Heart right ventricle (tissue), 16 donors: ENCODE results near the gene PRND. TPM values are rescaled to one million over a fixed set of nuclear protein-coding genes. Genes with fewer than 3 reads are reported as not detected.
A peak's percentile ranks its signal among the peaks of the same experiment; 100 is the strongest.

Experiments
- ATAC-seq, 8 donors: fragments of 200-7000 bp; cut with Tn5 transposase; one replicate each; pipeline ENCODE4 v1.9.1; 2020; ENCODE audit warnings: mild to moderate bottlenecking in 8 of 8, moderate library complexity in 8 of 8, moderate number of reproducible peaks in 1 of 8
- DNase-seq, 2 donors: peaks; one replicate each; pipeline ENCODE4 v3.0.0-alpha.2; 2020
- H3K27ac ChIP-seq, 10 donors: fragments of 200-600 bp; sonication (generic) in 2 of 10; one replicate each; pipeline versions ENCODE4 v1.5.0 to v1.8.0; 2020 to 2022; ENCODE audit warnings: mild to moderate bottlenecking in 3 of 10
- H3K27me3 ChIP-seq, 7 donors: fragments of 200-600 bp; one replicate each; pipeline ENCODE4 v1.8.0; 2021 to 2022; ENCODE audit warnings: mild to moderate bottlenecking in 2 of 7
- H3K36me3 ChIP-seq, 9 donors: fragments of 200-600 bp; sonication (generic) in 1 of 9; one replicate each; pipeline versions ENCODE4 v1.5.0 to v1.8.0; 2020 to 2022; ENCODE audit warnings: mild to moderate bottlenecking in 2 of 9
- H3K4me1 ChIP-seq, 9 donors: fragments of 200-600 bp; sonication (generic) in 1 of 9; one replicate each; pipeline versions ENCODE4 v1.5.0 to v1.8.0; 2020 to 2022; ENCODE audit warnings: mild to moderate bottlenecking in 4 of 9
- H3K4me3 ChIP-seq, 10 donors: fragments of 200-600 bp; sonication (generic) in 2 of 10; one replicate each; pipeline versions ENCODE4 v1.5.0 to v1.8.0; 2020 to 2022; ENCODE audit warnings: mild to moderate bottlenecking in 7 of 10, moderate library complexity in 2 of 10
- H3K9me3 ChIP-seq, 11 donors: fragments of 200-600 bp in 10 of 11; sonication (generic) in 2 of 11; one replicate each; pipeline versions ENCODE4 v1.5.0 to v1.8.0; 2013 to 2022; ENCODE audit warnings: mild to moderate bottlenecking in 2 of 11, control low read depth in 1 of 11, moderate library complexity in 1 of 11
- CTCF ChIP-seq, 9 donors: fragments of 200-600 bp; sonication (generic) in 2 of 9; IDR thresholded peaks; one replicate each; pipeline versions ENCODE4 v1.5.0 to v1.8.0; 2021 to 2022; ENCODE audit warnings: antibody characterized with exemption in 9 of 9, mild to moderate bottlenecking in 5 of 9, moderate library complexity in 1 of 9
- WGBS, 2 donors: extraction: QIAGEN DNeasy Blood & Tissue Kit; methylation state at CpG; one replicate each; pipeline ENCODE4 v1.1.7; 2013; ENCODE audit warnings: inconsistent platforms in 1 of 2; 5-methylcytosine and 5-hydroxymethylcytosine counted together
- intact Hi-C, 10 donors: fragments of 100-400 bp; cut with DNase I; formaldehyde crosslinking; loops; one replicate each; pipeline versions ENCODE4 v1.11.1 to v1.14.2; 2022
- polyA plus RNA-seq, 2 donors: library from polyadenylated mRNA; stranded (reverse); fragments of 200-250 nt; gene quantifications; one replicate each; pipeline ENCODE4 v1.2.3, GENCODE V29; 2013
- total RNA-seq, 10 donors: library from RNA; stranded (reverse); fragmentation: NEBNext Ultra II Directional in 3 of 10; extraction: Animal tissue kit (Norgen Biotek cat#: 25700) in 3 of 10; gene quantifications; one replicate each; pipeline versions ENCODE4 v1.2.1 to v1.2.4, GENCODE V29; 2021 to 2023
- donor health status: Arrhythmogenic right ventricular cardiomyopathy.
- donor health status: ischemic (EF 13 %, LVEDD 7.1; RV severe dilation, severe dysfunction).
- donor health status: healthy with polysubstance abuse.
- donor health status: DM: no; HTN: yes; CAD: no.
- donor health status: DM: no; HTN: no; CAD: no.
- donor health status: ischemic (EF 25% LVEDD 6.9; RV normal size, moderate dysfunction).
- donor health status: ischemic (EF 25% LVEDD 5.7; RV mildly dilated, moderate dysfunction).
- donor health status: healthy.
- donor health status: DM: yes; HTN: yes; CAD: no.
- donor health status: Ischemic cardiomyopathy.
- donor health status: ischemic (EF 35%, LVEDD 5.7; RV mildly dilated, moderate dysfunction).
- donor health status: nonischemic (EF 11% LVEDD 7.7; RV severe dilation, severe dysfunction).
- donor health status: DM: yes; HTN: yes; CAD: no.
- donor health status: PGD.
- donor health status: ischemic (EF 29% LVEDD 5.4; RV normal size, mild dysfunction).
- donor health status: nonischemic (EF 23%, LVEDD 6.1; RV moderate dilation, normal function).

PRND gene
- total and polyA plus RNA-seq, 12 donors, result 0.06 to 0.17 (median 0.10) TPM; not detected in 8

- DNase-seq (no peak), ATAC-seq (no peak)
- Histone ChIP-seq H3K27ac (peak overlapping the region in 9 of 10 donors; percentile 2 to 98 (median 96)), H3K4me3 (peak overlapping the region in 1 of 10 donors; percentile 8), H3K4me1 (peaks cover 3 to 65% (median 41%) of the 10 kb centered on the region in 9 donors), H3K9me3 (no peaks in the 10 kb centered on the region), H3K27me3 (no peaks in the 10 kb centered on the region), H3K36me3 (peaks cover 0 to 13% (median 0%) of the 10 kb centered on the region in 9 donors)
- no peak for TF ChIP-seq CTCF (IDR thresholded peaks at IDR 0.05)
- 38 to 53% methylated on average over 2 of the region's 2 CpGs for WGBS, 2 donors
- intact Hi-C loops, result no loop called here
These were observed 32.5 kb upstream of the PRND start for GRCh38 chr20:4689220-4689619.

GRCh38 chr20:4691753-4692152 lies 30.0 kb upstream of the PRND start:
- 66 to 68% methylated on average over 2 of the region's 2 CpGs for WGBS, 2 donors
- H3K4me3 ChIP-seq, result no peak overlapping the region
- intact Hi-C loops, result loop anchor here in 1 of 10 donors (5.0 kb wide), 1 partner anchor 916 kb away; no protein-coding TSS in a partner anchor
- ATAC-seq (no peak), DNase-seq (no peak)
- H3K4me1 ChIP-seq, result peaks cover 3 to 50% (median 41%) of the 10 kb centered on the region in 9 donors
- peaks cover 0 to 13% (median 0%) of the 10 kb centered on the region in 9 donors for H3K36me3 ChIP-seq
- no peak for TF ChIP-seq CTCF (IDR thresholded peaks at IDR 0.05)
- H3K9me3 ChIP-seq, result no peaks in the 10 kb centered on the region
- H3K27me3 ChIP-seq, result no peaks in the 10 kb centered on the region
- H3K27ac ChIP-seq, result no peak overlapping the region

DNA sequence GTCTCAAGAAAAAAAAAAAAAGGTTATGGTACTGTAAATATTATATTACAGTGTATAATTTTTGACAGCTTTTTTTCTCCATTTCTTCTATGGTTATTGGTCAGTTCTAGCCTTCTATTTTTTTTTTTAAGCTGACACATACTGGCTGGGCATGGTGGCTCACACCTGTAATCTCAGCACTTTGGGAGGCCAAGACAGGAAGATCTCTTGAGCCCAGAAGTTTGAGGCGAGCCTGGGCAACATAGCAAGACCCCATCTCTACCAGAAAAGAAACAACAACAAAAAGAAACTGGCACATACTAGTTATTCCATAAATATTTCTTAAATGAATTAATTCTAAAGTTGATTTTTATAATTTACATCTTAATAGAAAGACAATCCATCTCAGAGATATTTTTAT lies 27.6 kb upstream of the PRND start:
- Histone ChIP-seq H3K4me1 (peaks cover 0 to 35% (median 23%) of the 10 kb centered on the region in 9 donors), H3K36me3 (peaks cover 0 to 16% (median 2%) of the 10 kb centered on the region in 9 donors), H3K4me3 (no peak overlapping the region), H3K27me3 (no peaks in the 10 kb centered on the region), H3K9me3 (no peaks in the 10 kb centered on the region), H3K27ac (no peak overlapping the region)
- intact Hi-C loops, result loop anchor here in 1 of 10 donors (5.0 kb wide), 1 partner anchor 913 kb away; no protein-coding TSS in a partner anchor
- DNase-seq (no peak), ATAC-seq (no peak)
- 98 to 100% methylated on average over 1 of the region's 1 CpG for WGBS, 2 donors
- TF ChIP-seq CTCF (IDR thresholded peaks at IDR 0.05), result no peak

GRCh38 chr20:4697189-4697830 lies 24.4 kb upstream of the PRND start:
- DNase-seq (no peak), ATAC-seq (peak in 1 of 8 donors; percentile 39)
- intact Hi-C loops, result no loop called here
- Histone ChIP-seq H3K27ac (no peak overlapping the region), H3K27me3 (no peaks in the 10 kb centered on the region), H3K36me3 (peaks cover 0 to 41% (median 16%) of the 10 kb centered on the region in 9 donors), H3K9me3 (no peaks in the 10 kb centered on the region), H3K4me3 (no peak overlapping the region), H3K4me1 (peaks cover 0 to 16% (median 0%) of the 10 kb centered on the region in 9 donors)
- no peak for TF ChIP-seq CTCF (IDR thresholded peaks at IDR 0.05)
- WGBS, 2 donors, result 81 to 82% methylated on average over 7 of the region's 7 CpGs
